ENCODE data around the gene DCHS2. TPM values are rescaled to one million over a fixed set of nuclear protein-coding genes. Genes with fewer than 3 reads are reported as not detected.

DCHS2 gene
- total and polyA plus RNA-seq, 2 of the 8 experiments (the other 6 are each of a cell fraction or from before 2014, with no cell fraction given), result 0.54 to 2.6 TPM

- TF ChIP-seq HDAC2 (IDR thresholded peaks at IDR 0.05; ENCODE audit: borderline replicate concordance in 1 of 2, low read depth in 2 of 2, low read length in 2 of 2) (no peak), SP4 (IDR thresholded peaks at IDR 0.05; ENCODE audit: low read length) (no peak), SP2 (IDR thresholded peaks at IDR 0.05; ENCODE audit: low read length) (no peak), ZNF274 (IDR thresholded peaks at IDR 0.05; ENCODE audit: borderline replicate concordance, extremely low read depth, low read length) (no peak), ATF3 (IDR thresholded peaks at IDR 0.05; ENCODE audit: insufficient read depth, low read depth, low read length) (no peak), TAF7 (optimal IDR thresholded peaks at IDR 0.05; ENCODE audit: borderline replicate concordance, low read depth, low read length) (no peak), SAP30 (IDR thresholded peaks at IDR 0.05; ENCODE audit: insufficient read depth, insufficient replicate concordance, low read length) (no peak)
These were observed 23.7 kb downstream of the DCHS2 start (continued) for GRCh38 chr4:154467886-154468285.

All from H1 (cell line).